Measurements from ENCODE around the gene TNNT3.

Gene TNNT3

DNA sequence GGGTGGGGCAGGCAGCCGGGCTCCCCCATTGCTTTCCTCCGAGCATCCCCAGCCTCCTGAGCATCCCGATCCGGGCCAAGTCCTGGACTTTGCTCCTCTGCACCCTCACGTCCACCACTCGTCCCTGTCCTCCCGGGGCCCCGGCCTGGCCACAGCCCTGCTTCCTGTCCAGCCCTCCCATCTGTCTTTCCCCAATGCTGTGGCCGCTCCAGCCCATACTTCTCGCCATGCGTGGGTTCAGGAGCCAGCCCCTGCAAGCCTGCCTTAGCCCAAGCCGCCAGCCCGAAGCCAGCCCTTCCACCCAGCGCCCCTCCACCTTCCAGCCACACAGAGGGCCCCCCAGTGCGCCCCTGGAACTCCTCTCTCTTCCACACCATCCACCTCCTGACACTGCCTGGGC, 51.5 kb downstream of the TNNT3 start:
- Histone ChIP-seq H3K4me3 (replicated peaks; ENCODE audit: insufficient read depth, low read length) (no peak overlapping the region), H3K27me3 (ENCODE audit: insufficient read depth, poor library complexity, severe bottlenecking) (no peaks in the 10 kb centered on the region), H3K27ac (replicated peaks) (no peak overlapping the region)
- no peak for DNase-seq (ENCODE audit: low read depth in 1 of 2, low spot score in 1 of 2)
- TF ChIP-seq, protein P1, sequence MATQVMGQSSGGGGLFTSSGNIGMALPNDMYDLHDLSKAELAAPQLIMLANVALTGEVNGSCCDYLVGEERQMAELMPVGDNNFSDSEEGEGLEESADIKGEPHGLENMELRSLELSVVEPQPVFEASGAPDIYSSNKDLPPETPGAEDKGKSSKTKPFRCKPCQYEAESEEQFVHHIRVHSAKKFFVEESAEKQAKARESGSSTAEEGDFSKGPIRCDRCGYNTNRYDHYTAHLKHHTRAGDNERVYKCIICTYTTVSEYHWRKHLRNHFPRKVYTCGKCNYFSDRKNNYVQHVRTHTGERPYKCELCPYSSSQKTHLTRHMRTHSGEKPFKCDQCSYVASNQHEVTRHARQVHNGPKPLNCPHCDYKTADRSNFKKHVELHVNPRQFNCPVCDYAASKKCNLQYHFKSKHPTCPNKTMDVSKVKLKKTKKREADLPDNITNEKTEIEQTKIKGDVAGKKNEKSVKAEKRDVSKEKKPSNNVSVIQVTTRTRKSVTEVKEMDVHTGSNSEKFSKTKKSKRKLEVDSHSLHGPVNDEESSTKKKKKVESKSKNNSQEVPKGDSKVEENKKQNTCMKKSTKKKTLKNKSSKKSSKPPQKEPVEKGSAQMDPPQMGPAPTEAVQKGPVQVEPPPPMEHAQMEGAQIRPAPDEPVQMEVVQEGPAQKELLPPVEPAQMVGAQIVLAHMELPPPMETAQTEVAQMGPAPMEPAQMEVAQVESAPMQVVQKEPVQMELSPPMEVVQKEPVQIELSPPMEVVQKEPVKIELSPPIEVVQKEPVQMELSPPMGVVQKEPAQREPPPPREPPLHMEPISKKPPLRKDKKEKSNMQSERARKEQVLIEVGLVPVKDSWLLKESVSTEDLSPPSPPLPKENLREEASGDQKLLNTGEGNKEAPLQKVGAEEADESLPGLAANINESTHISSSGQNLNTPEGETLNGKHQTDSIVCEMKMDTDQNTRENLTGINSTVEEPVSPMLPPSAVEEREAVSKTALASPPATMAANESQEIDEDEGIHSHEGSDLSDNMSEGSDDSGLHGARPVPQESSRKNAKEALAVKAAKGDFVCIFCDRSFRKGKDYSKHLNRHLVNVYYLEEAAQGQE (IDR thresholded peaks at IDR 0.05; ENCODE audit: insufficient replicate concordance, low read depth), result no peak
- TF ChIP-seq, protein P2, sequence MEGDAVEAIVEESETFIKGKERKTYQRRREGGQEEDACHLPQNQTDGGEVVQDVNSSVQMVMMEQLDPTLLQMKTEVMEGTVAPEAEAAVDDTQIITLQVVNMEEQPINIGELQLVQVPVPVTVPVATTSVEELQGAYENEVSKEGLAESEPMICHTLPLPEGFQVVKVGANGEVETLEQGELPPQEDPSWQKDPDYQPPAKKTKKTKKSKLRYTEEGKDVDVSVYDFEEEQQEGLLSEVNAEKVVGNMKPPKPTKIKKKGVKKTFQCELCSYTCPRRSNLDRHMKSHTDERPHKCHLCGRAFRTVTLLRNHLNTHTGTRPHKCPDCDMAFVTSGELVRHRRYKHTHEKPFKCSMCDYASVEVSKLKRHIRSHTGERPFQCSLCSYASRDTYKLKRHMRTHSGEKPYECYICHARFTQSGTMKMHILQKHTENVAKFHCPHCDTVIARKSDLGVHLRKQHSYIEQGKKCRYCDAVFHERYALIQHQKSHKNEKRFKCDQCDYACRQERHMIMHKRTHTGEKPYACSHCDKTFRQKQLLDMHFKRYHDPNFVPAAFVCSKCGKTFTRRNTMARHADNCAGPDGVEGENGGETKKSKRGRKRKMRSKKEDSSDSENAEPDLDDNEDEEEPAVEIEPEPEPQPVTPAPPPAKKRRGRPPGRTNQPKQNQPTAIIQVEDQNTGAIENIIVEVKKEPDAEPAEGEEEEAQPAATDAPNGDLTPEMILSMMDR (IDR thresholded peaks at IDR 0.05; ENCODE audit: insufficient read depth, low read length), result no peak
- no peak for TF ChIP-seq SPI1 (IDR thresholded peaks at IDR 0.05; ENCODE audit: borderline replicate concordance, low read depth)
- TF ChIP-seq POLR2AphosphoS5 (IDR thresholded peaks at IDR 0.05; ENCODE audit: low read depth), result no peak
- TF ChIP-seq GABPA (IDR thresholded peaks at IDR 0.05; ENCODE audit: low read depth), result no peak

DNA sequence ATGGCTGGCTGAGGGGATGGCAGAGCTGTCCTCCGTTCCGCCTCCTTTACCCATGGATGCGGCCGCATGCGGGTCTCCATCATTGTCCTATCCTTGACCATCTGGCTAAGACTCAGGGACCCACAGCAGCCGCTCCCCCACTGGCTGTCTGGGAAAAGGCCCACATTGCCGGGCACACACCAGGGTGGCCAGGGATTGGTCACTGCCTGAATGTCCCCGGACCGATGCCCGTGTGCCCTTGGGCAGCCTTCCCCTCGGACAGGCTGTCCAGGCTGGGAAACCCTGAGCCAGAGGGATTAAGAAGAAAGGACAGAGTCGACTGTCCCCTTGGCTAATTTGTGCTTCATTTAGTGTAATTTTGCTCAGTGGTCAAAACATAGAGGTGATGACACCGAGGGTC, 55.7 kb downstream of the TNNT3 start:
- Histone ChIP-seq H3K27me3 (ENCODE audit: insufficient read depth, poor library complexity, severe bottlenecking) (no peaks in the 10 kb centered on the region), H3K4me3 (replicated peaks; ENCODE audit: insufficient read depth, low read length) (no peak overlapping the region), H3K27ac (replicated peaks) (no peak overlapping the region)
- TF ChIP-seq, protein P1 (IDR thresholded peaks at IDR 0.05; ENCODE audit: insufficient replicate concordance, low read depth), result no peak
- TF ChIP-seq GABPA (IDR thresholded peaks at IDR 0.05; ENCODE audit: low read depth), result no peak
- TF ChIP-seq POLR2AphosphoS5 (IDR thresholded peaks at IDR 0.05; ENCODE audit: low read depth), result no peak
- TF ChIP-seq SPI1 (IDR thresholded peaks at IDR 0.05; ENCODE audit: borderline replicate concordance, low read depth), result no peak
- TF ChIP-seq, protein P2 (IDR thresholded peaks at IDR 0.05; ENCODE audit: insufficient read depth, low read length), result no peak
- no peak for DNase-seq (ENCODE audit: low read depth in 1 of 2, low spot score in 1 of 2)

DNA sequence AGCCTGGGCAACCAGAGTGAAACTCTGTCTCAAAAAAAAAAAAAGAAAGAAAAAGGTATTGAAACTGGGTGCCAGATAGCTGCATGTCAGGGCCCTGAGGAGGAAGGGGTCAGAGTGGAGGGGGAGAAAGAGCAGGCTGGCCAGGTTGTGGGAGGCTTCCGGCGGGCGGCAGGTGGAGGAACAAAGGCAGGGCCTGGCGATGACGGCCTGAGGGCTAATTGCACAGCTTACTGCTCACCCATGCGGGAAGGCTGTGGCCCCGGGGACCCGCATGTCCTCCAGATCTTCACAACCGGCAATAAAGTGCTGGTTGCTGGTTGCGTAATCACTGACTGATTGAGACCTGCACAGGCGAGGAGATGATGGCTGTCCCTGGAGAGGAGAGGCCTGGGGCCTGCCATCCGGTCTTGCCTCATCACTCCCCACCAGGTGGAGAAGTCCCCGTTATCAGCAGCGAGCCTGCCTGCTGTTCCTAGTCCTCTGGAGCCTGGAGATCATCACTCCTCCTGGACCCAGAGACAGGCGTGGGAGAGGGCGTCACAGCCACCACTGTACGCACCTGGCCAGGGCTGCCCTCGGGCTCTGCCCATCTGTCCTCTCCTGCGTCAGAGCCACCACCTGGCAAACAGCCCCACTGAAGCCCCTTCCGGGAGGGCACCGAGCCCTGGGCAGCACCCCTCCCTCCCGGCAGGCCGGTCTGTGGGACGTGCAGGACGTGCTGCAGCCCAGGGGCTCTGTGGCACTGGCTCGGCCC, 59.4 kb downstream of the TNNT3 start:
- no peak for TF ChIP-seq GABPA (IDR thresholded peaks at IDR 0.05; ENCODE audit: low read depth)
- no peak for TF ChIP-seq POLR2AphosphoS5 (IDR thresholded peaks at IDR 0.05; ENCODE audit: low read depth)
- TF ChIP-seq, protein P1 (IDR thresholded peaks at IDR 0.05; ENCODE audit: insufficient replicate concordance, low read depth), result no peak
- TF ChIP-seq, protein P2 (IDR thresholded peaks at IDR 0.05; ENCODE audit: insufficient read depth, low read length), result no peak
- TF ChIP-seq SPI1 (IDR thresholded peaks at IDR 0.05; ENCODE audit: borderline replicate concordance, low read depth), result no peak
- no peaks in the 10 kb centered on the region for H3K27me3 ChIP-seq (ENCODE audit: insufficient read depth, poor library complexity, severe bottlenecking)
- no peak overlapping the region for H3K27ac ChIP-seq (replicated peaks)
- DNase-seq (ENCODE audit: low read depth in 1 of 2, low spot score in 1 of 2), result peak in 1 of 2 experiments; percentile 49
- H3K4me3 ChIP-seq (replicated peaks; ENCODE audit: insufficient read depth, low read length), result no peak overlapping the region
